Measurements from ENCODE around the gene GFI1B.
"Not testable (repeated sequence)": the region's sequence is repeated elsewhere in the genome, so short reads cannot be mapped to it uniquely, and the experiment has no call there.

GFI1B gene

GRCh38 chr9:132989414-132989996 lies 11.0 kb downstream of the GFI1B start:
- ChIA-PET POLR2A (no interaction called here), CTCF (no interaction called here)
- H3K4me1 ChIP-seq (ENCODE audit: control insufficient read depth, insufficient read depth, low read length) = no peaks in the 10 kb centered on the region

GRCh38 chr9:132989998-132990557 lies 11.6 kb downstream of the GFI1B start:
- H3K36me3 ChIP-seq (ENCODE audit: control insufficient read depth in 2 of 2, insufficient read depth in 1 of 2, low read length in 2 of 2) = not testable (repeated sequence)

More at GRCh38 chr9:132989414-132989996, 11.0 kb downstream of the GFI1B start:
- TF ChIP-seq ZNF621 (tag by site-specific recombination; IDR thresholded peaks at IDR 0.05) (no peak), ZEB2 (tag by site-specific recombination; IDR thresholded peaks at IDR 0.05) (peak; percentile 49; the same call in 1 of the 2 replicates)
- no peaks in the 10 kb centered on the region for H3K9me3 ChIP-seq (ENCODE audit: control insufficient read depth, insufficient read depth, low read depth, low read length)
- no peak overlapping the region for H3K4me3 ChIP-seq (ENCODE audit: low read depth, low read length)
- no peaks in the 10 kb centered on the region for H3K36me3 ChIP-seq (ENCODE audit: control insufficient read depth in 2 of 2, insufficient read depth in 1 of 2, low read length in 2 of 2)
- no peak overlapping the region for H3K27ac ChIP-seq (ENCODE audit: extremely low read depth, low read depth, low read length)

GRCh38 chr9:132990781-132991180 lies 12.3 kb downstream of the GFI1B start:
- TF ChIP-seq ZNF324 (tag by site-specific recombination; IDR thresholded peaks at IDR 0.05) (no peak), ZNF645 (tag by site-specific recombination; IDR thresholded peaks at IDR 0.05) (no peak), ZNF140 (tag by site-specific recombination; IDR thresholded peaks at IDR 0.05) (no peak), IKZF3 (tag by site-specific recombination; IDR thresholded peaks at IDR 0.05) (no peak), ZNF830 (tag by site-specific recombination; IDR thresholded peaks at IDR 0.05; ENCODE audit: low read depth) (no peak), ZNF585B (tag by site-specific recombination; IDR thresholded peaks at IDR 0.05) (no peak), ZNF501 (tag by site-specific recombination; IDR thresholded peaks at IDR 0.05) (no peak), ZBTB21 (tag by site-specific recombination; IDR thresholded peaks at IDR 0.05) (no peak), ZNF623 (tag by site-specific recombination; IDR thresholded peaks at IDR 0.05) (no peak), ZFP69B (tag by site-specific recombination; IDR thresholded peaks at IDR 0.05) (no peak), SCRT2 (tag by site-specific recombination; IDR thresholded peaks at IDR 0.05) (no peak), ZNF558 (tag by site-specific recombination; IDR thresholded peaks at IDR 0.05) (no peak), ZNF626 (tag by site-specific recombination; IDR thresholded peaks at IDR 0.05) (no peak), ZNF26 (tag by site-specific recombination; IDR thresholded peaks at IDR 0.05) (no peak), ZEB2 (tag by site-specific recombination; IDR thresholded peaks at IDR 0.05) (no peak), ZBTB8A (tag by site-specific recombination; IDR thresholded peaks at IDR 0.05) (no peak), ZNF423 (tag by site-specific recombination; IDR thresholded peaks at IDR 0.05) (no peak), ZNF292 (tag by site-specific recombination; IDR thresholded peaks at IDR 0.05; ENCODE audit: borderline replicate concordance, low read depth) (no peak), SALL2 (tag by site-specific recombination; IDR thresholded peaks at IDR 0.05; ENCODE audit: borderline replicate concordance) (no peak)
- H3K27ac ChIP-seq (ENCODE audit: extremely low read depth, low read depth, low read length) = no peak overlapping the region
- POLR2A ChIA-PET = no interaction called here
- no peaks in the 10 kb centered on the region for H3K4me1 ChIP-seq (ENCODE audit: control insufficient read depth, insufficient read depth, low read length)
- no peaks in the 10 kb centered on the region for H3K36me3 ChIP-seq (ENCODE audit: control insufficient read depth in 2 of 2, insufficient read depth in 1 of 2, low read length in 2 of 2)
- no peaks in the 10 kb centered on the region for H3K9me3 ChIP-seq (ENCODE audit: control insufficient read depth, insufficient read depth, low read depth, low read length)
- CTCF ChIA-PET = interaction anchor here (0.7 to 3.5 kb wide), 3 partner anchors 13 to 31 kb away, joined by 4 to 24 read pairs (median 5); partner anchors contain the start of gene GFI1B
- H3K4me3 ChIP-seq (ENCODE audit: low read depth, low read length) = no peak overlapping the region

More at GRCh38 chr9:132989998-132990557, 11.6 kb downstream of the GFI1B start:
- peak; percentile 28; the same call in 1 of the 2 replicates for TF ChIP-seq ZNF366 (tag by site-specific recombination; conservative IDR thresholded peaks at IDR 0.05)
- TF ChIP-seq ZNF24 (tag by site-specific recombination; IDR thresholded peaks at IDR 0.05) = peak; percentile 96
- CTCF ChIA-PET = interaction anchor here (0.7 to 3.5 kb wide), 3 partner anchors 13 to 32 kb away, joined by 4 to 24 read pairs (median 5); partner anchors contain the start of gene GFI1B
- H3K9me3 ChIP-seq (ENCODE audit: control insufficient read depth, insufficient read depth, low read depth, low read length); POLR2A ChIA-PET; H3K4me3 ChIP-seq (ENCODE audit: low read depth, low read length); H3K27ac ChIP-seq (ENCODE audit: extremely low read depth, low read depth, low read length); H3K4me1 ChIP-seq (ENCODE audit: control insufficient read depth, insufficient read depth, low read length): not testable (repeated sequence)
